T-cell (primary cell): Measurements from ENCODE around the gene UBE2I. TPM values are rescaled to one million over a fixed set of nuclear protein-coding genes. Genes with fewer than 3 reads are reported as not detected.

Experiments used
- ATAC-seq, 4 experiments: fragments of 200-7000 bp in 3 of 4; fragments of 150-1000 bp in 1 of 4; cut with Tn5 transposase; replicated peaks in 1 of 4; 1 replicate in 3 of 4; 2 replicates in 1 of 4; pipeline ENCODE4 v1.10.0; 2021; ENCODE audit warnings: moderate library complexity in 3 of 4, mild to moderate bottlenecking in 2 of 4, moderate number of reproducible peaks in 1 of 4
- CTCF ChIA-PET, 2 donors: fragments of 300-600 bp; sonication (Branson Sonifier 250); formaldehyde crosslinking; loops; one replicate each; lab custom pipeline; 2022; ENCODE audit warnings: antibody characterized with exemption in 2 of 2; lab: Charles Lee
- POLR2A ChIA-PET, 2 donors: fragments of 300-600 bp; sonication (Branson Sonifier 250); formaldehyde crosslinking; loops; one replicate each; lab custom pipeline; 2022; ENCODE audit warnings: antibody characterized with exemption in 2 of 2; lab: Charles Lee
- DNase-seq, 35 experiments: peaks; one replicate each; pipeline versions ENCODE4 v3.0.0 to v3.0.0-alpha.2; 2013 to 2023
- H3K27ac ChIP-seq: one replicate; pipeline ENCODE4 v1.5.1; 2013; ENCODE audit warnings: low read length
- H3K27me3 ChIP-seq, 2 experiments: replicated peaks in 1 of 2; 1 replicate in 1 of 2; 2 replicates in 1 of 2; pipeline versions ENCODE4 v1.6.1 to v1.7.0; 2013; ENCODE audit warnings: low read length in 1 of 2, mixed read lengths in 1 of 2; ENCODE audit not compliant: control insufficient read depth in 2 of 2, insufficient read depth in 2 of 2; ENCODE audit errors: extremely low read depth in 1 of 2
- H3K36me3 ChIP-seq, 2 donors: 1 replicate in 1 of 2; 2 replicates in 1 of 2; pipeline versions ENCODE4 v1.6.1 to v1.7.0; 2013; ENCODE audit warnings: low read length in 1 of 2; ENCODE audit not compliant: control insufficient read depth in 2 of 2, insufficient read depth in 1 of 2; ENCODE audit errors: extremely low read depth in 1 of 2
- H3K4me1 ChIP-seq, 2 experiments: 1 replicate in 1 of 2; 2 replicates in 1 of 2; pipeline versions ENCODE4 v1.6.1 to v1.7.0; 2013; ENCODE audit warnings: low read length in 2 of 2, mixed read lengths in 1 of 2; ENCODE audit not compliant: insufficient read depth in 2 of 2, control insufficient read depth in 1 of 2; ENCODE audit errors: extremely low read depth in 1 of 2
- H3K4me3 ChIP-seq, 2 donors: 1 replicate in 1 of 2; 2 replicates in 1 of 2; pipeline versions ENCODE4 v1.5.1 to v1.7.0; 2013; ENCODE audit warnings: mild to moderate bottlenecking in 2 of 2, low read length in 1 of 2, moderate library complexity in 1 of 2; ENCODE audit not compliant: control insufficient read depth in 1 of 2; ENCODE audit errors: extremely low read depth in 1 of 2
- H3K9me3 ChIP-seq: 2 replicates; pipeline ENCODE4 v1.7.0; 2013
- H3K27ac Mint-ChIP-seq, 2 donors: one replicate each; pipeline ENCODE4 v1.8.0; 2020 to 2021; ENCODE audit warnings: mild to moderate bottlenecking in 2 of 2, mixed read lengths in 2 of 2
- H3K27me3 Mint-ChIP-seq, 2 donors: one replicate each; pipeline ENCODE4 v1.8.0; 2021 to 2022; ENCODE audit warnings: mixed read lengths in 2 of 2
- H3K36me3 Mint-ChIP-seq: one replicate; pipeline ENCODE4 v1.8.0; 2021; ENCODE audit warnings: mixed read lengths
- H3K4me1 Mint-ChIP-seq, 3 donors: one replicate each; pipeline ENCODE4 v1.8.0; 2020 to 2022; ENCODE audit warnings: mixed read lengths in 3 of 3, mild to moderate bottlenecking in 1 of 3
- H3K4me3 Mint-ChIP-seq, 3 donors: one replicate each; pipeline ENCODE4 v1.8.0; 2020 to 2022; ENCODE audit warnings: mild to moderate bottlenecking in 3 of 3, mixed read lengths in 3 of 3, moderate library complexity in 3 of 3
- H3K9me3 Mint-ChIP-seq, 3 donors: one replicate each; pipeline ENCODE4 v1.8.0; 2020 to 2022; ENCODE audit warnings: mixed read lengths in 3 of 3
- WGBS: methylation state at CpG from one replicate; pipeline ENCODE4 v1.1.5; 2013; ENCODE audit warnings: missing lambda C conversion rate; ENCODE audit not compliant: insufficient coverage; 5-methylcytosine and 5-hydroxymethylcytosine counted together
- total RNA-seq, 35 experiments: library from RNA in 6 of 35; stranded (reverse) in 6 of 35; fragments of 120-200 nt in 1 of 35; gene quantifications; one replicate each; pipeline versions ENCODE4 v1.2.1 to v1.2.4 and lab custom pipeline; 2013 to 2026

UBE2I gene
- total RNA-seq, 5 donors from 2014 or later (not counting 1 experiment from before 2014, with no cell fraction given): 173 to 247 (median 190) TPM

DNA sequence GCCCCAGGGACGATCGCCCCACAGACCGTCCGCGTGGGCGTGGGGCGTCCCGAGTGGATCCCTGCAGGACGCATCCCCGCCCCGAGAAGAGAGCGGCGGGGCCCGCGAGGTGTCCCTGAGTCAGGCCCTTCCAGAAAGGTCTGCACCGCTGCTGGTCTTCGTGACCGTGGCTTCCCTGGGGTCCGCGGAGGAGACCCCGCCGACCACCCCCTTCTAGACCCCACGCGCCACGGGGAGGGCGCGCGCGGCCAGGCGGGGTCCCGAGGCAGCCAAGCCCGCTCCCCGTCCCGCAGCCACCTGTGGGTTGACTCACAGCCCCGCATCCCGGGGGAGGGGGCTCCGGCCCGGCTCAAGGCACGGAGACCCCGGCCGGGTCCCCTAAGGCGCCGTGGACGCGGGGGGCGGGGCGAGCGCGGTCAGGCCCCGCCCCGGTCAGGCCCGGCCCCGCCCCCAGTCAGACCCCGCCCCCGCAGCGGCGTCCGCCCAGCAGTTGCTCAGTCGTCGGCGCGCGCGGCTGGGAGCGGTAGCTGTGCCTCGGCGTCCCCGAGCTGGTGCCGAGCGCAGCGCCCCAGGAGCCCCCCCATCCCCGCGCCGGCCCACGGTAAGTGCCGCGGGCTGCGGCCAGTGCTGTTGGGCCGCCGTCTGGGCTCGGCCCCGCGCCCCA, 23.8 kb downstream of the UBE2I start, which contains the start of gene BAIAP3:
BAIAP3 (plus strand) TSS at position 497 of the 664 bp plus-strand sequence. CDS start 4,905 bp downstream, outside the sequence.
- Mint-ChIP-seq H3K27me3 (peaks cover 4 to 25% of the 10 kb centered on the region in 2 donors), H3K4me1 (peaks cover 6 to 22% (median 18%) of the 10 kb centered on the region in 3 donors), H3K36me3 (no peaks in the 10 kb centered on the region), H3K27ac (no peak within 1 kb of the TSS), H3K4me3 (peak within 1 kb of the TSS; percentile 68 to 79 (median 74)), H3K9me3 (no peaks in the 10 kb centered on the region)
- Histone ChIP-seq H3K27me3 (peaks cover 5 to 61% of the 10 kb centered on the region in 2 experiments), H3K4me1 (peaks cover 6 to 55% of the 10 kb centered on the region in 2 experiments), H3K27ac (no peak within 1 kb of the TSS), H3K4me3 (peak within 1 kb of the TSS; percentile 30 to 33), H3K9me3 (no peaks in the 10 kb centered on the region), H3K36me3 (no peaks in the 10 kb centered on the region)
- CTCF ChIA-PET: interaction anchor here in 1 of 2 donors (0.7 kb wide), 1 partner anchor 10 kb away, joined by 3 read pairs; no protein-coding TSS in a partner anchor
- 3% methylated on average over 81 of the region's 83 CpGs for WGBS
- peak; percentile 67 to 80 (median 76) for ATAC-seq
- DNase-seq: peak in 24 of 35 experiments; percentile 18 to 67 (median 40)
- POLR2A ChIA-PET: interaction anchor here in 1 of 2 donors (0.6 kb wide), 1 partner anchor 1182 kb away, joined by 5 read pairs; no protein-coding TSS in a partner anchor

DNA sequence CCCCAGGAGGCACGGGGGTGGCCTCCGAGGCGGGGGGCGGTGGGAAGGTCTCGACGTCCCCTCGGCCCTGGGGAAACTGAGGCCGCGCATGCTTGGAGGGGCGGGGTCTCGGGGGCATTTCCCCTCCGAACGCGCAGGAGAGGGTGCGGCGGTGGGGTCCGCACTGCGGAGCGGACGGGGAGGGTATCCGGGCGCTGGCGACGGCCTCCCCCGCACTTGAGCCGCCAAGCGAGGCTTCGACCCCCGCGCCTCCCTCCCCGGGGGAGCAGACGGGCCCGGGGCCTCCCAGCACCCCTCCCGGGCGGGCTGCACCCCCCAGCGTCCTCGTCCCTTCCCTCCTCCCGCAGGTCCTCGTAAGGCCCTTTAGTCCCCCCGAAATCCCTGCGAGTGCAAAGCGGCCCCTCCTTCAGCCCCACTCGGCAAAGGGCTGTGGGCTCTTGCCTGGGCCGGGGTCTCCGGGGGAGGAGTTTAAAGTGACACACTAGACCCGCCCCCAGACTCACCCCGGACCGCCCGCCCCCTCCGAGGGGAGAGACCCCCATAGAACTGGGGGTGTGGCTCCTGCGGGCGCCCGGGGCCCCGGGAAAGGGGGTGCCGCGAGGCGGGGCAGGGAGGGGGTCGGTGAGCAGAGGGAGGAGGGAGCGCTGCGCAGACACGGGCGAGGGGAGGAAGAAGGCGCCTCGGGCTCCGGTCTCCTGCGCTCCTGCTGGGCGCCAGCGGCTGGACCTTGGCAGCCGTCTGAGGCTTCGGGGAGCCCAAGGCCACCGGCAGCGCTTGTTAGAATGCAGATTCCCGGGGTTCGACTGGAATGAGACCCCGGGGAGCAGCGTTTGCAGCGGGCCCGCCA, 24.6 kb downstream of the UBE2I start:
- Mint-ChIP-seq H3K4me3 (peak overlapping the region in 2 of 3 donors; percentile 3 to 24), H3K36me3 (no peaks in the 10 kb centered on the region), H3K9me3 (no peaks in the 10 kb centered on the region), H3K27ac (no peak overlapping the region), H3K27me3 (peaks cover 4 to 25% of the 10 kb centered on the region in 2 donors), H3K4me1 (peaks cover 6 to 22% (median 18%) of the 10 kb centered on the region in 3 donors)
- H3K27me3 ChIP-seq: peaks cover 5 to 61% of the 10 kb centered on the region in 2 experiments
- no peak overlapping the region for H3K27ac ChIP-seq
- no peaks in the 10 kb centered on the region for H3K9me3 ChIP-seq
- DNase-seq: no peak
- peak overlapping the region; percentile 23 to 28 for H3K4me3 ChIP-seq
- no peaks in the 10 kb centered on the region for H3K36me3 ChIP-seq
- 5% methylated on average over 60 of the region's 78 CpGs for WGBS
- CTCF ChIA-PET: interaction anchor here in 1 of 2 donors (0.7 kb wide), 1 partner anchor 9 kb away, joined by 3 read pairs; no protein-coding TSS in a partner anchor
- peaks cover 6 to 55% of the 10 kb centered on the region in 2 experiments for H3K4me1 ChIP-seq
- POLR2A ChIA-PET: interaction anchor here in 1 of 2 donors (0.6 kb wide), 1 partner anchor 1182 kb away, joined by 5 read pairs; no protein-coding TSS in a partner anchor
- no peak for ATAC-seq

DNA sequence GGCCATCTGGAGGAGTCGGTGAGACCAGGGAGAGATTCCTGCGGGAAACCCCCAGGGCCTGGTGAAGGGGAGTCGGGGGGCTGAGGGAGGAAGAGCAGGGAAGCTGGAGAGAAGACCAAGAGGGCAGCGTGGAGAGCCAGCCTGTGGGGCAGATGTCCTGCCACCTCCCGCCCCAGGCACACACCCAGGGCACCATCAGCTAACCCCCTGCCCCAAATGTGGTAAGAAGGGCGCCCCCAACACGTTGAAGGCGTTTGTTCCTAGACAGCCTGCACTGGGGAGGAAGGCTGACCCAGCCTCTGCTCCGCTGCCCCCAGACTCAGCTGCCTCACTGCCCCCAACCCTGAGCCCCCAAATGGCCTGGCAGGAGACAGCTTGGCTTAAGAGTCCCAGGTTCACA, 25.3 kb downstream of the UBE2I start:
- POLR2A ChIA-PET: no interaction called here
- H3K4me3 Mint-ChIP-seq: peak overlapping the region in 2 of 3 donors; percentile 3 to 24
- peaks cover 6 to 22% (median 18%) of the 10 kb centered on the region in 3 donors for H3K4me1 Mint-ChIP-seq
- Histone ChIP-seq H3K36me3 (no peaks in the 10 kb centered on the region), H3K9me3 (no peaks in the 10 kb centered on the region), H3K27ac (no peak overlapping the region), H3K4me3 (peak overlapping the region; percentile 23 to 28), H3K4me1 (peaks cover 6 to 55% of the 10 kb centered on the region in 2 experiments), H3K27me3 (peaks cover 5 to 61% of the 10 kb centered on the region in 2 experiments)
- peaks cover 4 to 25% of the 10 kb centered on the region in 2 donors for H3K27me3 Mint-ChIP-seq
- no peaks in the 10 kb centered on the region for H3K9me3 Mint-ChIP-seq
- DNase-seq (no peak), ATAC-seq (no peak)
- H3K27ac Mint-ChIP-seq: no peak overlapping the region
- CTCF ChIA-PET: no interaction called here
- no peaks in the 10 kb centered on the region for H3K36me3 Mint-ChIP-seq
- WGBS: 46% methylated on average over 4 of the region's 9 CpGs

DNA sequence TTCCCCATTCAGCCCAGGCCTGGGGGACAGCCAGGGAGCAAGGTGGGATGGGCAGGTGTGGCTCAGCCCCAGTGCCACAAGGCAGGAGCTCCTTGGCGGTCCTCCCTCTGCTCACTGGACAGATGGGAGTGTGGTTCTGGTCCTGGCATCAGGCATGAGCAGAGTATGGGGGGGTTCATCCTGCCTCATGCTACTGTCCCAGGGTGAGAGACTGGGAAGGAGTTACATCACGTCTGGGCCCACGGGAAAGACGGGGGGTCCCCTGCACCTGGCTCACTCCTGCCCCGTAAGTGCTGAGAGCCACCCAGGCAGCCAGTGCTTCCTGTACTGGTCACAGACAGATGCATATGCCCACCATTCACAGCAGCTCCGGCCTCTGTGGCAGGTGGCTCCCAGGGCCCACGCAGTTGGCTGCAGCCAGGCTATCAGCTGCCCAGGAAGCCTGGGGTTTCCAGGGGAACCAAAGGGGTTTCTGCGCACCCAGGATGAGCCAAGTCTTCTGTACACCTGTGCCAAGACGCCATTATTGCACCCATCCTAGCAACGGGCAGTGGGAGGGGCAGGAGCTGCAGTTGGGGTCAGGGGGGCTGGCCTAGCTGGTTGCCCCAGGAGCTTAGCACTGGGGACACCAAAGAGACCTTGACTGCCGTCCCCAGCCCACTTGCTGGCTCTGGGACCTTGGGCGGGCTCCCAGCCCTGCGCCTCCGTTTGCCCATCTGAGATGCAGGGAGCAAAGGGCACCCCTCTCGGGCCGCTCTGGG, 26.0 kb downstream of the UBE2I start:
- DNase-seq (no peak), ATAC-seq (no peak)
- H3K4me1 Mint-ChIP-seq: peaks cover 6 to 22% (median 18%) of the 10 kb centered on the region in 3 donors
- no peak overlapping the region for H3K27ac Mint-ChIP-seq
- Histone ChIP-seq H3K9me3 (no peaks in the 10 kb centered on the region), H3K4me3 (no peak overlapping the region), H3K27ac (no peak overlapping the region), H3K36me3 (no peaks in the 10 kb centered on the region), H3K27me3 (peaks cover 5 to 56% of the 10 kb centered on the region in 2 experiments), H3K4me1 (peaks cover 6 to 54% of the 10 kb centered on the region in 2 experiments)
- peaks cover 4 to 25% of the 10 kb centered on the region in 2 donors for H3K27me3 Mint-ChIP-seq
- no peak overlapping the region for H3K4me3 Mint-ChIP-seq
- POLR2A ChIA-PET: no interaction called here
- no peaks in the 10 kb centered on the region for H3K36me3 Mint-ChIP-seq
- CTCF ChIA-PET: interaction anchor here in 1 of 2 donors (0.6 kb wide), 1 partner anchor 1260 kb away, joined by 3 read pairs; no protein-coding TSS in a partner anchor
- no peaks in the 10 kb centered on the region for H3K9me3 Mint-ChIP-seq
- WGBS: 55% methylated on average over 5 of the region's 16 CpGs

DNA sequence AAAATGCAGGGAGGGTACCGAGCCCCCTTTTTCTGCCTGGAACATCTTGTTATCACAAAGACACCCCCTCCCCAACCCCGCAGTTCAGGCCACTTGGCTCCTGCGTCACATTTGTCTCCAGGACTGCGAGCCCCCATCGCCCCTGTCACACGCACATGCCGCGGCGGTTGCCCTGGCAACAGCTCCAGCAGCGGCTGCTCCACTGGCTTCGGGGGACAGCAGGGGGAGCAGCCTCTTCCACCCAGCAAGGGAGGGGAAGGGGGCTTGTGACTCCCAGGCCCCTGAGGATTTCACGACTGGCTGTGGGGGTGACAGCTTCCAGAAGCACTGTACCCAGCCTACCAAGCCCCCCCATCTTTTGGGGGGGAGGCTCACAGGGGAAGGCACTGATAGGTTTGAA, 26.6 kb downstream of the UBE2I start:
- H3K9me3 ChIP-seq: no peaks in the 10 kb centered on the region
- POLR2A ChIA-PET: no interaction called here

More for the DNA sequence above, 26.6 kb downstream of the UBE2I start:
- Mint-ChIP-seq H3K4me1 (peaks cover 6 to 22% (median 18%) of the 10 kb centered on the region in 3 donors), H3K27ac (no peak overlapping the region), H3K27me3 (peaks cover 4 to 25% of the 10 kb centered on the region in 2 donors), H3K4me3 (no peak overlapping the region), H3K36me3 (no peaks in the 10 kb centered on the region), H3K9me3 (no peaks in the 10 kb centered on the region)
- peak in 1 of 35 experiments; percentile 17 for DNase-seq
- CTCF ChIA-PET: interaction anchor here in 1 of 2 donors (0.6 kb wide), 1 partner anchor 1259 kb away, joined by 3 read pairs; no protein-coding TSS in a partner anchor
- no peak for ATAC-seq
- H3K27me3 ChIP-seq: peaks cover 5 to 53% of the 10 kb centered on the region in 2 experiments
- no peaks in the 10 kb centered on the region for H3K36me3 ChIP-seq
- peaks cover 6 to 51% of the 10 kb centered on the region in 2 experiments for H3K4me1 ChIP-seq
- H3K27ac ChIP-seq: no peak overlapping the region
- WGBS: 16% methylated on average over 6 of the region's 12 CpGs
- no peak overlapping the region for H3K4me3 ChIP-seq
